Left kidney (tissue), 2 donors: ENCODE results near the gene LGALS9C. TPM values are rescaled to one million over a fixed set of nuclear protein-coding genes. Genes with fewer than 3 reads are reported as not detected.
"Not testable (repeated sequence)": the region's sequence is repeated elsewhere in the genome, so short reads cannot be mapped to it uniquely, and the experiment has no call there.

Experiments used
- DNase-seq: peaks from one replicate; pipeline ENCODE4 v3.0.0-alpha.2; 2013
- polyA plus RNA-seq: library from polyadenylated mRNA; unstranded; fragments of 120-200 nt; gene quantifications from one replicate; pipeline ENCODE4 v1.2.1, GENCODE V29; 2013; ENCODE audit not compliant: insufficient read length

The LGALS9C gene
- polyA plus RNA-seq, 1 donor: not detected

GRCh38 chr17:18478362-18478761 is 1.8 kb downstream of the LGALS9C start:
- DNase-seq: not testable (repeated sequence)

- not testable (repeated sequence) for DNase-seq
Measured at GRCh38 chr17:18478977-18479595, 2.5 kb downstream of the LGALS9C start.

- not testable (repeated sequence) for DNase-seq
Measured at GRCh38 chr17:18481775-18482174, 5.2 kb downstream of the LGALS9C start.

- DNase-seq: not testable (repeated sequence)
Measured at GRCh38 chr17:18485936-18486464, 9.4 kb downstream of the LGALS9C start.

GRCh38 chr17:18487633-18488032 is 11.0 kb downstream of the LGALS9C start:
- not testable (repeated sequence) for DNase-seq

- DNase-seq: not testable (repeated sequence)
Measured at GRCh38 chr17:18488622-18489021, 12.0 kb downstream of the LGALS9C start.

- DNase-seq: not testable (repeated sequence)
Measured at GRCh38 chr17:18490016-18490415, 13.4 kb downstream of the LGALS9C start.

- DNase-seq: not testable (repeated sequence)
Measured at GRCh38 chr17:18492712-18493480, 16.3 kb downstream of the LGALS9C start.

GRCh38 chr17:18494250-18494768 is 17.7 kb downstream of the LGALS9C start:
- DNase-seq: not testable (repeated sequence)

GRCh38 chr17:18497044-18497443 is 20.5 kb downstream of the LGALS9C start:
- not testable (repeated sequence) for DNase-seq

- not testable (repeated sequence) for DNase-seq
Measured at GRCh38 chr17:18499100-18499499, 22.5 kb downstream of the LGALS9C start.

GRCh38 chr17:18499756-18500155 is 23.2 kb downstream of the LGALS9C start:
- DNase-seq: not testable (repeated sequence)

GRCh38 chr17:18500281-18500680 is 23.7 kb downstream of the LGALS9C start:
- DNase-seq: not testable (repeated sequence)

- not testable (repeated sequence) for DNase-seq
Measured at GRCh38 chr17:18500816-18501215, 24.2 kb downstream of the LGALS9C start.

- not testable (repeated sequence) for DNase-seq
Measured at GRCh38 chr17:18503221-18503620, 26.6 kb downstream of the LGALS9C start.

- not testable (repeated sequence) for DNase-seq
Measured at GRCh38 chr17:18507729-18508128, 31.1 kb downstream of the LGALS9C start.

GRCh38 chr17:18508667-18509066 is 32.1 kb downstream of the LGALS9C start:
- not testable (repeated sequence) for DNase-seq

GRCh38 chr17:18521100-18521499 is 44.5 kb downstream of the LGALS9C start:
- not testable (repeated sequence) for DNase-seq

GRCh38 chr17:18525015-18525414 is 48.4 kb downstream of the LGALS9C start:
- not testable (repeated sequence) for DNase-seq

GRCh38 chr17:18526168-18526800 is 49.7 kb downstream of the LGALS9C start:
- DNase-seq: not testable (repeated sequence)

GRCh38 chr17:18527354-18527753 is 50.8 kb downstream of the LGALS9C start:
- not testable (repeated sequence) for DNase-seq

- not testable (repeated sequence) for DNase-seq
Measured at GRCh38 chr17:18528435-18528834, 51.8 kb downstream of the LGALS9C start.
